ENCODE data around the gene PXDN.
"Not testable (repeated sequence)": the region's sequence is repeated elsewhere in the genome, so short reads cannot be mapped to it uniquely, and the experiment has no call there.

PXDN gene

DNA sequence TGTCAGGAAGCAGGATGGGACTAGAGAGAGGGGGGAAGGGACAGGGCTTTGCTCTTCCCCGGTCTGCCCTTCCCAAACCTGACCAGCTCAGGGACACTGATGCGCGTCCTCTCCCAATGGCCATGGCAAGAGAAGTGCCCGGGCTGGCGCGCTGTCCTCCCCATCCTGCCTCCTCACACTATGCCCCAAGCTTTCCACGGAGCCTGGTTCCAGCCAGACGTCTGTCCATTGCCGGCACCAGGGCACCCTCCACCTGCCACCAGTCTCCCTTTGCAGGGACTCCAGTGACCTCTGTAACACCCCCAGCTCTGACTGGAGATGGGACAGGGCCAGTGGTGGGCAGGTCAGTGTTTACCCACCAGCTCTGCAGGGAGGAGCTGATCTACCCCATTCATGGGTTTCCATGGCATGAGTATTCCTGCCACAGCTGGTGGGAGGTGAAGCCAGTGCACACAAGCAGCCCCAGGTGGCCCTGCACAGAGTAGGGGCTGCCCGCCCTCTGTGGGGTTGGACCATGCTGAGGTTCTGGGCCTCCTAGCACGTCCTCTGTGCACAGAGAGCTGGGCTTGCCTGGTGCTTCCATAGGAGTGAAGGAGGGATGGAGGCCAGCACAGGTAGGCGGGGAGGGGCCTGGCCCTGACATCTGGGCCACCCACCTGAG, 109.5 kb downstream of the PXDN start:
- DNase-seq (ENCODE audit: low read depth, low spot score), result no peak

DNA sequence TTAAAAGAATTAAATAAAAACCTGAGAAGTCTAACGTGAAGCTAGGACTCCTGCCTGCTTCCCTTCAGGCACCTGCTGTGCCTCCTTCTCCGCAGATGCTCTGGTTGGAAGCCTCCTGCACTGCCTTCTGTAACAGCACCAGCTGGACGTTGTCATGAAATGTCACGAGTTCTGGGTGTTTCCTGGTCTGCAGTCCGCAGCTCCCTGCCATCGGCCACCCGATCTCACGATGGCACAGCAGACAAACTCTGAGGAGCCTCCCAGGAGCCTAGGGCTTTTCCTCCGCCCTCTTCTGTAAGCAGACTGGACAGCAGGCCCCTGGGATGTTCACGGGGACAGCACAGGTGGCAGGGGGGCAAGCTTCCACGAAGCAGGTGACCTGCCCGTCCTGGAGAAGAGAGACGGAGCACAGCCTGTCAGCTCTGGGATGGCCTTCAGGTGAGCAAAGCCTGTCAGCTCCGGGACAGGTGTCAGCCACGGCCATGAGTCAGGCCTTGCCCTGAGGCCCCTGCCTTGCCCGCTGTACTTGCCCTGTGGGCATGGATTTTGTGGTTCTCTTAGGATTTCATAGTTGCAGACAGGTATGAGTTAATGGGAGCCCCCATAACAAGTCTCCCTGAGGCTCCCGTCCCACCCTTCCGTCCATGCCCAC, 110.3 kb downstream of the PXDN start:
- DNase-seq (ENCODE audit: low read depth, low spot score), result no peak

DNA sequence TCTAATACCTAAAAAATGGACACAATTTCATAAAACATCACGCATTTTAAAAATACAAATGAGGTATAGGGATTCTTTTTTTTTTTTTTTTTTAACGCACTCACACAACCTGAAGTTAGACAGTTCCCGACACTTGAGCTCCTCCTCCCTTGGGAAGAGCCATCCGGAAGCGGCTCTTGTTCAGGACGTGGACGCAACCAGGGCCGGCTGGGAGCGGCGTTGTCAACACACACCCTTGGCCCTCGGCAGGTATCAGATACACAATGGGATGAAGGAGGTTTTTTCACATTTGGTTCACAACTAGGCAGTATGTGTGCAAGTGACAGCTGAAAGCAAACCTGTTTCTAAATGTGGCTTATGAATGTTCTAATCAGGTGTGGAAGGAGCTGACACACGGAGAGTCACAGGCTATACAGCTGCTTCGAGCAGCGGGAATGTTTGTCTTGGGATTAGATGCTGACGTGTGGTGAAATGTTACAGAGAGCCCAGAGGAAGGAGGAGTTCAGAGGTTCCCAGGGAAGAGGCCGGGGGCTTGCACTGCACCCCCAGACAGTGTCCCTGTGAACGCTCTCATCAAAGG, 111.1 kb downstream of the PXDN start:
- no peak for DNase-seq (ENCODE audit: low read depth, low spot score)

DNA sequence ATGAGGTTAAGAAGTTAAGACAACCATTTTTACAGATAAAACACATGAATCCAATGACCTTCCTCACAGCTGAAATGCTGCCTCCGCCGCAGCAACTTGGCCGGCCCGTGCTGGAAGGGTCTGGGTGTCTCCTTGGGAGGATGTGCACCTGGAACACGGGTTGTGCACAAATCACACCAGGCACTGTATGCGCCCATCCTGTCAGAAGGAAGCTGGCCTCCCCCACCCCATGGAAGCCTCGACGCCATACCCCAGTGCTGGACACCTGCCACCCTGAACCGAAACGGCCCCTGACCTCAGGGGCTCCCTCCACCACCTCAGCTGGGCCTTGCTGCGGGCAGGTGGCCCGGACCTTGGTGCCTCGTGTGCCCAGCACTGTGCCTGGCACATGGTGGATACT, 111.8 kb downstream of the PXDN start:
- no peak for DNase-seq (ENCODE audit: low read depth, low spot score)

DNA sequence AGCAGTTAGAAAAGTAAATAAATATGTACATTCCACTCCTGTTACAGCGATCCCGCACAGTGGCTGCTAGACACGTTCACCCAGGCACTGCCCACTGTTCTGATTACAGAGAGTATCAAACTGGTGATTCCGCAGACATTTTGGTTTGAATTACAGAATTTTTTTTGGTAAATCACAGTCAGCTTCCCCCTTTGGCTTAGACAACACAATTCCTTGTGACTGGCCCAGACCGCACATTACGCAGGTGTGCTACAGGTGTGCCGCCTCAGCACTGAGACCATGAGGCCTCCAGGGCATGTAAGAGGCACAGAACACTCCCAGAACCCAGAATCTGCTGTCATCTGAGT, 112.3 kb downstream of the PXDN start:
- DNase-seq (ENCODE audit: low read depth, low spot score), result no peak

DNA sequence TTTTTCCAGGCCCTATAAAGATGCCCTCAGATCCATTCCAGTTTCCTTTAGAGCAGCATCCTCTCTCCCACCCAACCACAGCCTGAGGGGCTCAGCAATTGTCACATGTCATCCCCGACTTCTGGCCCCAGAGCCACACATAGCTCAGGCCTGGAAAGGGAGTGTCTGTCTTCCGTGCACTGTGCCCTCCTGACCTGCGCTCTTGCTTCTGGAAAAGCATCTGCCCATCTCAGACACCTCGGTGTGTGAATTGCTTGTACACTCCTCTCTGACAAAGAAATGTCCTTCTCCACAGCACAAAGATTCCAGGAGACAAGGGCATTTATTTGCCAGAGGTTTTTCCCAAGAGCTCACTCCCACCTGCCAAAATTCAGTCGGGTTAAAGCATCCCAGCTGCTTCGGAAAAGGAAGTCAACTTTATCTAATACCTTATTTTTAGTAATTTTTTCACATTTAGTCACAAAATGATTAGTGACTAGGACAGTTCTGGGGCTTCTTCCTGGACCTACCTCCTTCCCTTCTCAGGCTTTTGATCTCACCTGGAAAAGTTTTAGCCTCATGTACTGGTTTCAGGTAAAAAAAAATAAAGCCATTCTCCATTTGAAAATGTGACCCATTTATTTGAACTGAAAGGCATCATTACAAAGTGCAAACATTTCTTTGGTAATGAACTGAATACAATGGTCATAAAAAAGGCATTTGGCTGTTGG, 112.9 kb downstream of the PXDN start:
- no peak for DNase-seq (ENCODE audit: low read depth, low spot score)

DNA sequence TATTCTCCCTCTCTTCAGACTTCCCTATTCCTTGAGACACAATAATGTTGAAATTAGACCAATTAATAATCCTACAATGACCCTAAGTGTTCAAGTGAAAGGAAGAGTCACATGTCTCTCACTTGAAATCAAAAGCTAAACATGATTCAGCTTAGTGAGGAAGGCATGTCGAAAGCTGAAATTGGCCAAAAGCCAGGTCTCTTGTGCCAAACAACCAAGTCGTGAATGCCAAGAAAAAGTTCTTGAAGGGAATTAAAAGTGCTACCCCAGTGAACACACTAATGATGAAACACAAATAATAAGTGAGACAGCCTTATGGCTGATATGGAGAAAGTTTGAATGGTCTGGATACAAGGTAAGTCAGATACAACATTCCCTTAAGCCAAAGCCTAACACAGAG, 115.4 kb downstream of the PXDN start:
- no peak for DNase-seq (ENCODE audit: low read depth, low spot score)

DNA sequence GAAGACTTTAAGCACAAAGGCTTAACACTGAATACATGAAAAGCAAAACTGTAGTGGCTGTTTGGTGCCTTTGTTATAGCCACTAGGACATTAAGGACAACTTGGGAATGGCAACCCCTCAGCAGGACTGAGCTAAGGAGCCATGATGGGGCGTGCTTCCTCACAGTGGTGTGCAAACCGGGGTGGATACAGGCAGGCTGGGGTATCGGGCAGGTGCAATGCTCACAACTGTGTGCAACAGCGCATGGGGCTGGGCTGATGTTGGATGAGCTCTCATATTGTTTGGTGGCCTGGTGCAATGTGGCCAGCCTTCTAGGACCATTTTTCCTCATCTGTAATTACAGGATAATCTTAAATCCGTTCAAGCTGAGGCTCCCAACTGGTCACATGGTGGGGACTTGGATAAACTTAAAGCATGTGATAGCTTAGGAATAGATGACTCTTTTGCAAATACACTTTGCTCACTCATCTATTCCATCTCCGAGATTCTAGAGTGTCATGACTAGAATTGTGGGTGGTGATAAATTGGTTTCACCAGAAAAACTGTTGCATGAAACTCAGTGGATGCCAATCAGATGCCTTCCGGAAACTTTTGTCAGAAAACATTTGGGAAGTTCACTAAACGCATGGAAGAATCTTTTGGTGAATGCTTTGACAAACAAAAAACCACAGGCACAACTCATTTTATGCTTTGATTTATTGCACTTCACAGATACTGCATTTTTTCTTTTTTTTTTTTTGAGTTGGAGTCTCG, 116.5 kb downstream of the PXDN start:
- DNase-seq (ENCODE audit: low read depth, low spot score), result no peak

DNA sequence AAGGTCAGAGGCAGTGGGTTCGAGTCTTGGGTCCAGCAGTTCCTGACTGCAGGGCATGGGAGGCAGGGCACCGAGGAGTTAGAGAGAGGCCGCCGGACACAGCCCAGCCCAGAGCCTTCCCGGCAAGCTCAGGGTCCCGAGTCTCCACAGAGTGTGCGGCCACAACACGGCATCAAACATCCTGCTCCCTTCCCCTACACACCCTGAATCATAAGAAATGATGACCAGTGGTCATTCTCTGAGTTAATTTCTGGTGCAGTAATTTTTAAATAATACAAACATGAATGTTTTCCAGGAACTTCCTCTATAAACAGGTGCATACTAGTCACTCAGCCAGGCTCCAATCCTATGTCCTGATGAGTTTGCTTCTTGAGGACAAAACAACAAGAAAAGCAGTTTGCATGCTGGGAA, 118.0 kb downstream of the PXDN start:
- no peak for DNase-seq (ENCODE audit: low read depth, low spot score)

DNA sequence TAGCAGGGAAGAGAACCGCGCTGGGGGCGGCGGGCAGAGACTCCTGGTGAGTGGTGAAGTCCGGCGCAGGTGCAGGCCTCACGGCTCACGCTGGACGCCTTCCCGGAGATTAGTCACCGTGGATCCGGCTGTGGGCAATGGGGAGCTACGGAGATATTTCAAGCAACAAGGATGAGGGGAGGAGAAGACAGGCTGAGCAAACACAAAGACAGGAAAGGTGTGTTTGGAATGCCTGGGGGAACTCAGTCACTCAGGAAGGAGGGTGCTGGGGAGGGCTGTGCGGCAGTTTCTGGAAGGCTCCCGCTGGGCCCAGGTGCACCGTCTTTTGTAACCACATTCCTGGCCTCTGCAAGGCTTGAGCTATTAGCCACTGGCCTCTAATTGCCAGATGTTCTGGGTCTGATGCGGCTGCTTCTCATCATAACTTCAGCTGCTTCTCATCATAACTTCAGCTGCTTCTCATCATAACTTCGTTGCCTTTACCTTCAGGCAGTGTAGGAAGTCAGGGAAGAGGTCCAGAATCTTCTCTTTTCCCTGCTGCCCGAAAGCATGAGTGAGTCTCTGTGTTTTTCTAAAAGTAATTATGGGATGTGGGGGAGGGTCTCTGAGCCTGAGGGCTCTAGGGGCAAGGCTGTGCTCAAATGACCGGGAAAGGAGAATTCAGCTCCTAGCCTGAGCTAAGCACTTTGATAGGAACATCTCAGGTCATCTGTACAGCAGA, 118.9 kb downstream of the PXDN start:
- no peak for DNase-seq (ENCODE audit: low read depth, low spot score)

DNA sequence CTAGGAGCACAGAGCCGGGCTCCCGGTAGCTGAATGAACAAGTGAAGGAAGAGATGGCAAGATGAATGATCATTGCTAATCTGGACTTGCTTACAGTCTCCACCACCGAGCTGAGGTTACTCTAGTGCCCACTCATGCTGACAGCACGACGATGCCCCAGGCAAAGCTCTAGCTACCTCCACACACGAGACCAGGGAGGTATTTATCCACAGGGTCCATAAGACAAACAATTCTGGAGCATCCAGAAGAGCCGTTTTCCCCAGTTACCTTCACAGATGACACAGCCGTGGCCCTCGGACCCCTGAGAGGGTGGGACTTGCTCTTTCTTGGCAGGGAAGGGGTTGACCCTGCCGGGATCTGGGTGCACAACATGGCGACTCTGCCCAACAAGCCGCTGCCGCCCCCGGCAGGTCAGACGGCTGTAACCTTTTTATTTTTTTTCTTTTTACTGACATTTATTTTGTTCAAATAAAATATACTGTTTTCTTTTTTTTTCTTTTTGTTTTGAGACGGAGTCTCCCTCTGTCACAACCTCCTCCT, 120.3 kb downstream of the PXDN start:
- DNase-seq (ENCODE audit: low read depth, low spot score), result no peak

DNA sequence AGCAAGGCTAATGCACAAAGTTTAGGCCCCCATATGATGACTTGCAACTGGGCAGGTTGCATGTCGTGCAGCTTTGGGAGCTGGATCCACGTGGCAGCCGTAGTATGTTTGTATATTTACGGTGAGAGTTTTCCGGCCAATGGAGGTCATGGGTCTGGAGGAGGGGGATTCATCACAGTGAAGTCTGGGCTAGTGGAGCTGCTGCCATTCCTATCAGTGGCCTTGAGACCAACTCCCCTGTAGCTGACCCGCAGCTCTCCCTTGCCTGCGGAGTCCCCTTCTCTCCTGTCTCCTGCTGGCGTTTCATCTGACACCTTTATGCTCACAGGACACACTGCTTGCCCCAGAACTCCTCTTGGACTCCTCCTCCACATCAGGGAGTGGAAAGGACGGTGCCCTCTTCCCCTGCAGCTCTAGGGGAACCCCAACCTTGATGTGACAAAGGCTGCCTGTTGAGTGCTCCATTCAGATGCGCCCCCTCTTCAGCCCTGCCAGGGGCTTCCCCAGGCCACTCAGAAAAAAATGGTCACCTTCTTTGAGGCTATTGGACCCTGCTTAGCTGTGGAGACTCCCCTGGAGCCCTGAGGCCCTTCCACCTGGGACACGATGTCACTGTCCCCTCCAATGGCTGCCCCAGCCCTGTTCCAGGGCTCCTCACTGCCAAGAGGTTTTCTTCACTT, 121.7 kb downstream of the PXDN start:
- no peak for DNase-seq (ENCODE audit: low read depth, low spot score)

DNA sequence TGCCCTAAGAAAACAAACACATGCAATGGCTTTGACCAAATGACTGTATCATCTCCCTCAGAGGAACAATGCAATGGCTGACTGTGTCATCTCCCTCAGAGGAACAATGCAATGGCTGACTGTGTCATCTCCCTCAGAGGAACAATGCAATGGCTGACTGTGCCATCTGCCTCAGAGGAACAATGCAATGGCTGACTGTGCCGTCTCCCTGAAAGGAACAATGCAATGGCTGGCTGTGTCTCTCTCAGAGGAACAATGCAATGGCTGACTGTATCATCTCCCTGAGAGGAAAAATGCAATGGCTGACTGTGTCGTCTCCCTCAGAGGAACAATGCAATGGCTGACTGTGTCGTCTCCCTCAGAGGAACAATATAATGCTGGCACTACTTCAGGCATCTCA, 122.3 kb downstream of the PXDN start:
- not testable (repeated sequence) for DNase-seq (ENCODE audit: low read depth, low spot score)

DNA sequence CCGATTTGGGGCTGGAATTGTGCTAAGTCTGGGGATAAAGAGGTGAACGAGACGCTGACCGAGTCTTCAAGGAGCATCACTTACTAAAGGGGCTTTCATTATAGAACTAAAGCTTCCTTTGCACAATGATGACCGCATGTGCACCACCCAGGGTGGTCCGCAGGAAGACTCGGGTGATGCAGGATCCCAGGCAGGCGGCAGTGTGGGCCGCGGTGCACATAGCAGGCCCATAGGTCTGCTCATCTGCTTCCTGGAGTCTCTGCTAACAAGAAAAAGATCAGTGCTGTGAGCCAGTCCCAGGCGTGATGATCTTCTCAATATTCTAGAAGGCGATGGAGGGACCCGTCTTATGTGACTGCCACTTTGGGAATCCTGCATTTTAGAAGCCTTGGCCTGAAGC, 122.8 kb downstream of the PXDN start:
- DNase-seq (ENCODE audit: low read depth, low spot score), result no peak

DNA sequence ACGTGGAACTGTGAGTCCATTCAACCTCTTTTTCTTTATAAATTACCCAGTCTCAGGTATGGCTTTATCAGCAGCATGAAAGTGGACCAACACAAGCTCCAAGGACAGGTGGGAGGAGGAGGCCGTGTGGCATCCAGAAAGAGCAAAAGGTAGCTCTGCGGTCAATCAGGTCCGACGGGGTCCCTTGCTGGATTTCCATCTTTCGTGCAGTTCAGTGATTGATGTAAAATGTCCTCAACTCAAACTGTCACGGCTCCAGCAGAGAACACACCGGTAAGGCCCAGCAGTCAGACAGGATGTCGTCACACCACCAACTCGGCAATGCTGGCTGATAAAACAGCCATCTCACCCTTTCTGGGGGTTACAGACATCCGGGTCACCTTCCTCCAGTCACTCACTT, 123.3 kb downstream of the PXDN start:
- no peak for DNase-seq (ENCODE audit: low read depth, low spot score)

DNA sequence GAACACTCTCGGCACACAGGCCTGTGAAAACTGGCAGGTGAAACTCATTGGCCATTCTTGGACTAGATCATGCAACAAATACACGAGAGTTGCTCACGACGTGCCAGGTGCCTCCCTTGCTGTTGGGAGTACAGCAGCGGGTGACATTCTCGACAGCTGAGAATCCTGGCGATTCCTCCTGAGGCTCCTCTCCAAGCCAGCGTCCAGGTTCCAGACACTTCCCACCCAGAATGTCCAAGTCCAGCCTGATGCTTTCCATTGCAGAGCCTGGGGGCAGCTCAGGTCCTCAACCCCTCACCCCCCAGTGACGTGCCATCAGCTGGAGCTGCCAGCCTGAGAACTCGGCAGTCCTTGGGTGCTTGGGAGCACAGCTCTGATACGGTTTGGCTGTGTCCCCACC, 124.2 kb downstream of the PXDN start:
- DNase-seq (ENCODE audit: low read depth, low spot score), result no peak

DNA sequence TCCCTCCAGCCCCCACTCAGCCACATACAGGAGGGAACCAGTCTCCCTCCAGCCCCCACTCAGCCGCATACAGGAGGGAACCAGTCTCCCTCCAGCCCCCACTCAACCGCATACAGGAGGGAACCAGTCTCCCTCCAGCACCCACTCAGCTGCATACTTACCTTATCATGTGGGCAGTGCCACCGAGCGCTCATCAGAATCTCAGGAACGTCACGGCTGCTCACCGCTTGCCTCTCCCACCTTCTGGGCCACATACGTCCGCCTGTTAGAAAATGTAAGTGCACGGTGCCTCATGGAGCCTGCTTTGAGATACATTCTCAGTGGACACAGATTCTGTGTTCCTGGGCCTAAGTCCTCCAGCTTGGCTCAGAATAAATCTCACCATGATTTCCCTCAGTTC, 124.8 kb downstream of the PXDN start:
- no peak for DNase-seq (ENCODE audit: low read depth, low spot score)

DNA sequence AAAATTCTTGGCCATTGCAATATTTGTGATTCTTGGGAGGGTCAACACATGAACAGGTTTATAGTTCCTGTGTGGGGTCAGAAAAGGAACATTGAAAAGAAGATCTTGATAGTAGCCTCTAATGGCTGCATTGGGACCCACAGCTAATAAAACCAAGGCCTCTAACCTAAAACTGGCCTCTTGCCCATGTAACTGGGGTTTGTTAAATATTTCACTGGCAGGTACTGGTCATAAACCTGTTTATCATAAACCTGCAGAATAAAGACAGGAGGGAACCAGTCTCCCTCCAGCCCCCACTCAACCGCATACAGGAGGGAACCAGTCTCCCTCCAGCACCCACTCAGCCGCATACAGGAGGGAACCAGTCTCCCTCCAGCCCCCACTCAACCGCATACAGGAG, 125.3 kb downstream of the PXDN start:
- DNase-seq (ENCODE audit: low read depth, low spot score), result no peak

DNA sequence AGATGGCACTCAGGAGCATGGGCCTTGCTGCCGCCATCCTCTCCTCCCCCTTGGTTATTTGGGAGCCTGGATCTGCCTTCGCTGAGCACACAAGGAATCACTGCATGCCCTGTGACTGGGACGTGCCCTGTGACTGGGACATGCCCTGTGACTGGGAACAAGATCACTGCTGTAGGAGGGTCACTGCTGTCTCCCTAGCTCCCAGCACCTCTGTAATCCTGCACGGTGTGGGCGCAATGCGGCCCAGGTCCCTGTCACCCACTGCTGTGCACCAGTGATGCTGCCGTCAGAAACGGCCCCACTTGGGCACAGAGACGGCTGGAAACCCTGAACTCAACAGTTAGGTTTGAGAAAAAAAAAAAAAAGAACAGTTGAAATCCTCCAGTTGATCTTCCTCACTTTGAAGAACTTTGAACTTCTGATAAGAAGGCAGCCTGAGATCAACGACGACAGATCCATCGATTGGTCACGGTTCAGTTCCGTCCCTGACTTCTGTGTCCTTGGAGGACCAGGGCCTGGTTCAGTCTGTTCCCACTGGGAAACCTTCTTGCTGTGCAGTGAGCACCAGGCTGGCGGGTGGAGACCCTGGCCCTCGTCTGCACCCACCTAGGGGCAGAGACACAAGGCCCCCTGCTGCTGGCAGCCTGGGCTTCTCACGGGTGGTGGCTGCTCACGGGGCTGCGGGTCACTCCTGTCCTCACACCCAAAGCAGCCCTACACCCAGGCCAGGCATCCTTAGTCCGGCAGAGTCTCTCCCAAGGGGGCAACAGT, 125.9 kb downstream of the PXDN start:
- DNase-seq (ENCODE audit: low read depth, low spot score), result no peak
